Nephron (organoid): ENCODE data around the gene C1GALT1.
"Not testable (repeated sequence)": the region's sequence is repeated elsewhere in the genome, so short reads cannot be mapped to it uniquely, and the experiment has no call there.

Source experiments
- H3K27ac Mint-ChIP-seq, 3 experiments: 2 replicates each; pipeline ENCODE4 v1.8.0; 2020; ENCODE audit warnings: mixed read lengths in 3 of 3, mild to moderate bottlenecking in 2 of 3, moderate library complexity in 1 of 3
- H3K27me3 Mint-ChIP-seq: 2 replicates; pipeline ENCODE4 v1.8.0; 2021; ENCODE audit warnings: low read depth, mild to moderate bottlenecking, moderate library complexity, mixed read lengths
- H3K36me3 Mint-ChIP-seq: 2 replicates; pipeline ENCODE4 v1.8.0; 2020; ENCODE audit warnings: low read depth, mixed read lengths
- H3K4me1 Mint-ChIP-seq: 2 replicates; pipeline ENCODE4 v1.8.0; 2020; ENCODE audit warnings: mixed read lengths
- H3K4me3 Mint-ChIP-seq, 3 experiments: 2 replicates each; pipeline ENCODE4 v1.8.0; 2020; ENCODE audit warnings: mild to moderate bottlenecking in 3 of 3, mixed read lengths in 3 of 3, moderate library complexity in 2 of 3
- H3K9me3 Mint-ChIP-seq: 2 replicates; pipeline ENCODE4 v1.8.0; 2020; ENCODE audit warnings: mixed read lengths
- TF ChIP-seq, protein P1 (sequence below), 3 experiments: fragments of 200-600 bp; sonication (generic); IDR thresholded peaks; one replicate each; pipeline ENCODE4 v1.5.0; 2021; ENCODE audit warnings: antibody characterized with exemption in 3 of 3; ENCODE audit not compliant: unreplicated experiment in 3 of 3

C1GALT1 gene

DNA sequence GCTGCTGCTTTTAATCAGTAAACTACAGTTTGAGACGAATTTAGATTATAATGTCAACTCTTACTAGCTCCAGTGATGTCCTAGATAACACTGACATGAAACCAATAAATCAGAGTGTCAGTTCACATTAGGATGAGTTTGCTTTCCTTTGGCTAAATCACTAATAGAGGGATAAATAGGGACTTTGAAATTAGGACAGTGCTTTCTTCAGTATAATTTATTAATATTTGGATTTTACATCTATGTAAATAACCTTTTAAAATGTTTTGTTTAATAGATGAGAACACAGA lies 55.6 kb downstream of the C1GALT1 start:
- no peak overlapping the region for H3K27ac Mint-ChIP-seq
- TF ChIP-seq, protein P1, sequence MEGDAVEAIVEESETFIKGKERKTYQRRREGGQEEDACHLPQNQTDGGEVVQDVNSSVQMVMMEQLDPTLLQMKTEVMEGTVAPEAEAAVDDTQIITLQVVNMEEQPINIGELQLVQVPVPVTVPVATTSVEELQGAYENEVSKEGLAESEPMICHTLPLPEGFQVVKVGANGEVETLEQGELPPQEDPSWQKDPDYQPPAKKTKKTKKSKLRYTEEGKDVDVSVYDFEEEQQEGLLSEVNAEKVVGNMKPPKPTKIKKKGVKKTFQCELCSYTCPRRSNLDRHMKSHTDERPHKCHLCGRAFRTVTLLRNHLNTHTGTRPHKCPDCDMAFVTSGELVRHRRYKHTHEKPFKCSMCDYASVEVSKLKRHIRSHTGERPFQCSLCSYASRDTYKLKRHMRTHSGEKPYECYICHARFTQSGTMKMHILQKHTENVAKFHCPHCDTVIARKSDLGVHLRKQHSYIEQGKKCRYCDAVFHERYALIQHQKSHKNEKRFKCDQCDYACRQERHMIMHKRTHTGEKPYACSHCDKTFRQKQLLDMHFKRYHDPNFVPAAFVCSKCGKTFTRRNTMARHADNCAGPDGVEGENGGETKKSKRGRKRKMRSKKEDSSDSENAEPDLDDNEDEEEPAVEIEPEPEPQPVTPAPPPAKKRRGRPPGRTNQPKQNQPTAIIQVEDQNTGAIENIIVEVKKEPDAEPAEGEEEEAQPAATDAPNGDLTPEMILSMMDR (IDR thresholded peaks at IDR 0.05; ENCODE audit: unreplicated experiment in 3 of 3) = no peak
- H3K36me3 Mint-ChIP-seq = peaks cover 56% of the 10 kb centered on the region
- no peaks in the 10 kb centered on the region for H3K27me3 Mint-ChIP-seq
- no peak overlapping the region for H3K4me3 Mint-ChIP-seq
- no peaks in the 10 kb centered on the region for H3K9me3 Mint-ChIP-seq
- no peaks in the 10 kb centered on the region for H3K4me1 Mint-ChIP-seq

DNA sequence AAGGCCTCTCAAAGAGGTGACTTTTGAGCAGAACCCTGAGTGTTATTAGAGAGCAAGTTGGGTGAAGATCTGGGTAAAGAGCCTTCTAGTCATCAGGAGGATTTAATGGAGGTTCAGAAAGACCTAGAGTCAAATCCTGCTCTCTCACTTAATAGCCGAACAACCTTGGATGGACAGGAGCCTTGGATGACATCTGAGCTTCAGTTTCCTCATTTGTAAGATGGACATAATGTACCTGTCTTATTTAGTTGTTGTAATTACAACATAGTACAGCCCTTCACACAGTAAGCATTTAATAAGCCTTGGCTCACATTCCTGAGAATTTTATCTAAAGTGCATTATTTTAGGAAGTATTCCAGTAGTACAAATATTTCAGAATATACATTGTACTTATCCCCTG lies 57.0 kb downstream of the C1GALT1 start:
- no peaks in the 10 kb centered on the region for H3K4me1 Mint-ChIP-seq
- H3K27me3 Mint-ChIP-seq = no peaks in the 10 kb centered on the region

DNA sequence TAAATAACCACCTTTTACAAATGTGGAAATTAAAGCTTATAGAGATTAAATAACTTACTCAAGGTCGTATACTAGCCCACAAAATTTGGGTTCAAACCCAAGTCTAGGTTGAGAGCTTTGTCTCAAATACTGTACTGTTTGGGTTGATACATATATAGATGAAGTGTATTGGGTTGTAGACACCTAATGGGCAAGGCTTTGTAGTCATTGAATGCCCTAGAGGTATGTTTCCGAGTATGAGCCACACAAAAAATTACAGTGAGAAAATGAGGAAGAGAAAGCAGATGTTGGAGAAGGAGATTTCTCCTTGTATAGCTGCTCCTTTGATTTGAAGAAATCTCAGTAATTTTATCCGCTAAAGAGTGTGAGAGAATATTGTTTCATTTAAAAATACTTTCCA lies 60.6 kb downstream of the C1GALT1 start:
- H3K4me1 Mint-ChIP-seq = no peaks in the 10 kb centered on the region
- H3K36me3 Mint-ChIP-seq = peaks cover 39% of the 10 kb centered on the region
- H3K9me3 Mint-ChIP-seq = no peaks in the 10 kb centered on the region
- TF ChIP-seq, protein P1 (IDR thresholded peaks at IDR 0.05; ENCODE audit: unreplicated experiment in 3 of 3) = no peak
- no peak overlapping the region for H3K4me3 Mint-ChIP-seq
- H3K27me3 Mint-ChIP-seq = no peaks in the 10 kb centered on the region
- no peak overlapping the region for H3K27ac Mint-ChIP-seq

More for the DNA sequence above, 57.0 kb downstream of the C1GALT1 start:
- peaks cover 53% of the 10 kb centered on the region for H3K36me3 Mint-ChIP-seq
- TF ChIP-seq, protein P1 (IDR thresholded peaks at IDR 0.05; ENCODE audit: unreplicated experiment in 3 of 3) = no peak
- H3K9me3 Mint-ChIP-seq = no peaks in the 10 kb centered on the region
- no peak overlapping the region for H3K4me3 Mint-ChIP-seq
- H3K27ac Mint-ChIP-seq = no peak overlapping the region

DNA sequence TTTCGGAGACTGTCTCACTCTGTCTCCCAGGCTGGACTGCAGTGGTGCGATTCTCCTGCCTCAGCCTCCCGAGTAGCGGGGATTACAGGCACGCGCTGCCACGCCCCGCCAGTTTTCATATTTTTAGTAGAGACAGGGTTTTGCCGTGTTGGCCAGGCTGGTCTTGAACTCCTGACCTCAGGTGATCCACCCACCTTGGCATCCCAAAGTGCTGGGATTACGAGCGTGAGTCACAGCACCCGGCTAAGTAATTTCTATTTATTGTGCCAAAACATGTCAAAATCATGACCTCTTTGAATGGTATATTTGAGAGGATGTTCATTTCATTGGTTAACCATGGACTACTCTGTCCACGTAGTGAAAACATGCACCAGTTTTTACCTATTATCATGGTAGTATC lies 62.9 kb downstream of the C1GALT1 start:
- H3K27me3 Mint-ChIP-seq = not testable (repeated sequence)

DNA sequence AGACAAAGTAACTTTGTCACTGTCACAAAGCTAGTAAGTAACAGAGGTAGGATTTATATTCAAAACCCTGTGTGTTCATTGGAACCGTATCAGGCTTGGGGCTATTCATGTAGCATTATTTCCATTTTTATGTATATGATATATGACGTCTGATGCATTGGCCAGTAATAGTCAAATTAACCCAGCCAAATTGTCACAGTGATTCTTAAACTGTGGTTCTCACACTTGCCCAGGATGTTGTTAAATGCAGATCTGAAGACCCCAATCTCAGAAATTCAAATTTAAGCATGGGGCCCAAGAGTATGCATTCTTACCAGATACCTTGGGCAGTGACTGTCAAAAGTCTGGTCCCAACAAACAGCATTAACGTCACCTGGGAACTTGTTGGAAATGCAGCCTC lies 63.9 kb downstream of the C1GALT1 start:
- peaks cover 15% of the 10 kb centered on the region for H3K36me3 Mint-ChIP-seq
- H3K9me3 Mint-ChIP-seq = no peaks in the 10 kb centered on the region
- H3K27me3 Mint-ChIP-seq = no peaks in the 10 kb centered on the region
- H3K4me3 Mint-ChIP-seq = no peak overlapping the region
- H3K4me1 Mint-ChIP-seq = no peaks in the 10 kb centered on the region
- no peak overlapping the region for H3K27ac Mint-ChIP-seq
- TF ChIP-seq, protein P1 (IDR thresholded peaks at IDR 0.05; ENCODE audit: unreplicated experiment in 3 of 3) = no peak

More for the DNA sequence above, 62.9 kb downstream of the C1GALT1 start:
- H3K36me3 Mint-ChIP-seq = peaks cover 21% of the 10 kb centered on the region
- not testable (repeated sequence) for H3K27ac Mint-ChIP-seq, H3K4me1 Mint-ChIP-seq, H3K9me3 Mint-ChIP-seq, H3K4me3 Mint-ChIP-seq

DNA sequence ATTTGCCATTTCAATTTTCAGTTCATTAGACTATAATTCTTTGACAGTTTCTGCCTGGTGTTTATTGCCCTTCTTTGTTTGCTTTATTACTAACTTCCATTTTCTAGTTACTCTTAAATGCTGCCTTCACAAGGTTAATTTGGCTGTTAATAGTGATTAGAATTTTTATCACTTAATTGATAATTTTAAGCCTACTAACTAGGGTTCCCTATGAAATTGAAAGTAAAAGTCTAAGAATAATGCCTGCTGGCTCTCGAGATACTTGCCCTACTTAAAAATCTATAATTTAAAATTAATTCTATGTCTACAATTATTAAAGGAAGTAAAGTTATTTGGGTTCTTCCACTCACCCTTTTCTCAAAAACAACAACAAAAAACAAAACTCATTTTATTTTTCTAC lies 65.3 kb downstream of the C1GALT1 start:
- Mint-ChIP-seq H3K9me3 (no peaks in the 10 kb centered on the region), H3K4me3 (no peak overlapping the region), H3K36me3 (peaks cover 13% of the 10 kb centered on the region), H3K4me1 (no peaks in the 10 kb centered on the region), H3K27ac (no peak overlapping the region), H3K27me3 (no peaks in the 10 kb centered on the region)
- TF ChIP-seq, protein P1 (IDR thresholded peaks at IDR 0.05; ENCODE audit: unreplicated experiment in 3 of 3) = no peak

DNA sequence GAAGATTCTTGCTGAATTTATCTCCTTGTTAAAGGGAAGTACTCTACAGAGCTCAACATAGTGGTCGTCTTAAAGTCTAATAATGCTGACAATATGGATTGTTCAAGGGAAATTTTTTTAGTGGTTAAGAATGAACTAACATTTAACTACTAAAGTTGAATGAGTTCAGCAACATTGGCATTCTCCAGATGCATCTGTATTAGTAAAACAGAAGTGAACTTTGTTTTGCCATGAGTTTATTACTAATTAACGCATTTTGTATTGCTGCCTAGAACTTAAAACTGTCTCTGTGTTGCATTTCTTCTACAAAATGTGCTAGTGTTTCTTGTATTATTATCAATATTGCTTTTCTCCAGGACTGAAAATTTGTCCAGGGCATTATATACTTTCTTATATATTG lies 67.5 kb downstream of the C1GALT1 start:
- Mint-ChIP-seq H3K27me3 (no peaks in the 10 kb centered on the region), H3K4me3 (no peak overlapping the region), H3K36me3 (peaks cover 7% of the 10 kb centered on the region), H3K4me1 (no peaks in the 10 kb centered on the region), H3K9me3 (no peaks in the 10 kb centered on the region), H3K27ac (no peak overlapping the region)
- TF ChIP-seq, protein P1 (IDR thresholded peaks at IDR 0.05; ENCODE audit: unreplicated experiment in 3 of 3) = no peak
